MM.1S (cell line): ENCODE results near the gene PLXND1.

Source experiments
- DNase-seq: peaks from one replicate; pipeline ENCODE4 v3.0.0-alpha.2; 2015
- H2AFZ ChIP-seq: fragments of 300-600 bp; sonication (generic); 2 replicates; pipeline ENCODE4 v1.6.0; 2016; ENCODE audit warnings: antibody characterized with exemption, low read length
- H3F3A ChIP-seq: fragments of 300-600 bp; sonication (generic); 2 replicates; pipeline ENCODE4 v1.6.1; 2016; ENCODE audit warnings: mild to moderate bottlenecking, antibody characterized with exemption, low read length, moderate library complexity, mixed read lengths; ENCODE audit not compliant: insufficient read depth
- H3K27ac ChIP-seq: fragments of 300-600 bp; sonication (generic); 2 replicates; pipeline ENCODE4 v1.5.1; 2016; ENCODE audit warnings: mild to moderate bottlenecking, low read length
- H3K27me3 ChIP-seq: fragments of 300-600 bp; sonication (generic); replicated peaks from 2 replicates; pipeline ENCODE4 v1.6.0; 2016; ENCODE audit warnings: low read length; ENCODE audit not compliant: insufficient read depth
- H3K36me3 ChIP-seq: fragments of 300-600 bp; sonication (generic); replicated peaks from 2 replicates; pipeline ENCODE4 v1.6.1; 2016; ENCODE audit warnings: mild to moderate bottlenecking, low read length, mixed read lengths; ENCODE audit not compliant: insufficient read depth
- H3K4me1 ChIP-seq: fragments of 300-600 bp; sonication (generic); 2 replicates; pipeline ENCODE4 v1.6.1; 2016; ENCODE audit warnings: low read length, mixed read lengths
- H3K4me2 ChIP-seq: fragments of 300-600 bp; sonication (generic); 2 replicates; pipeline ENCODE4 v1.6.0; 2016; ENCODE audit warnings: low read depth, low read length
- H3K4me3 ChIP-seq: fragments of 300-600 bp; sonication (generic); 2 replicates; pipeline ENCODE4 v1.5.1; 2016; ENCODE audit warnings: low read length, mixed read lengths
- H3K79me2 ChIP-seq: fragments of 300-600 bp; sonication (generic); 2 replicates; pipeline ENCODE4 v1.6.1; 2016; ENCODE audit warnings: mixed run types, low read length, mixed read lengths
- H3K9ac ChIP-seq: fragments of 300-600 bp; sonication (generic); 2 replicates; pipeline ENCODE4 v1.6.1; 2016; ENCODE audit warnings: low read length, mixed read lengths
- H3K9me2 ChIP-seq: fragments of 300-600 bp; sonication (generic); replicated peaks from 2 replicates; pipeline ENCODE4 v1.6.1; 2016; ENCODE audit warnings: mild to moderate bottlenecking, low read length, mixed read lengths; ENCODE audit not compliant: insufficient read depth
- H3K9me3 ChIP-seq: fragments of 300-600 bp; sonication (generic); replicated peaks from 2 replicates; pipeline ENCODE4 v1.6.1; 2016; ENCODE audit warnings: mild to moderate bottlenecking, low read length, mixed read lengths; ENCODE audit not compliant: insufficient read depth
- H4K20me1 ChIP-seq: fragments of 300-600 bp; sonication (generic); 2 replicates; pipeline ENCODE4 v1.6.1; 2016; ENCODE audit warnings: mild to moderate bottlenecking, low read length, moderate library complexity, mixed read lengths; ENCODE audit not compliant: insufficient read depth
- EZH2 ChIP-seq: fragments of 300-600 bp; sonication (generic); optimal IDR thresholded peaks from 2 replicates; pipeline ENCODE3; 2017; ENCODE audit warnings: low read depth, mild to moderate bottlenecking, antibody characterized with exemption, low read length, mixed read lengths
- EZH2phosphoT487 ChIP-seq: fragments of 300-600 bp; sonication (generic); IDR thresholded peaks from 2 replicates; pipeline ENCODE4 v1.6.1; 2018; ENCODE audit warnings: antibody characterized with exemption, low read length
- TF ChIP-seq, protein P1 (sequence below): fragments of 300-600 bp; sonication (generic); IDR thresholded peaks from 2 replicates; pipeline ENCODE4 v1.5.1; 2016; ENCODE audit warnings: antibody characterized with exemption, low read length, mixed read lengths

PLXND1 gene

DNA sequence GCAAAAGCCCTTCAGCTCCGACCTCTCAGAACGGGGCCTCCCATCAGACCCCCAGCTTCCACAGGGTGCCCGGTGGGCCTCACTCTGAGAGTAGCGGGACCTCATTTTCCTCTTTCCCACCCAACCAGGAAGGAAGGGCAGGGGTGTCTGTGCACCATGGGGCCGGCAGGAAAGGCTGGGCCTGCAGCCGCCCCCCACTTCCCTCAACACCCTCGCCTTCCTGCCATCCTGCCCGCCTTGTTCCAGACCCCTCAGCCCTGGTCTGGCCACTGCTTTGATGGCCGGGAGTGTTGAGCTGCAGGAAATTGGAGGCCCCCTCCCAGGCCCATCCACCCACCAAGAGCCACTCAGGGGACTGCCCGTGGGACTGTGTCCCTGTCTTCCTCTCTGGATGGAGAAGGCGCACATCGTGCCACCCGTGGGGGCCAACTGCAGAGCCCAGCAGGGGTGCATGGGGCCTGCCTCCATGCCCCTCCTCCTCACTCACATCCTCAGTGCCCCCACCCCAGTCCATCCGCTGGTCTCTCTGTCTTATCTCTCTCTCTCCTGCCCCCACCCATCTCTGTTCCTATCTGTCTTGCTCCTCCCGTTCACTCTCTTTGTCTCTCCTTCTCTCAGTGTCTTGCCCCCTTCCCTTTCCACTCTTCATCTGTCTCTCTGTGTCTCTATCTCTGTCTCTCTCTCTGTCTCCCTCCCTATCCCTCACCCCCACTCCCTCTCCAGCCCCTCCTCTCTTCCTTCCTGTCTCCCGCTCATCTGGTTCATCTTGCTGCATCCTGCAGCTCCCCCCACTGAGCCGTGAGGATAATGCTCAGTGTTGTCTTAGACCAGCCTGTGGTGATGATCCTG lies 1.8 kb upstream of the PLXND1 start:
- H3K36me3 ChIP-seq, result no peaks in the 10 kb centered on the region
- no peaks in the 10 kb centered on the region for H3K9me2 ChIP-seq
- 0 out of 2 replicates have a peak, but pooled peaks cover 2% of the 10 kb centered on the region for H3K4me1 ChIP-seq
- DNase-seq, result no peak
- no peak overlapping the region for H3K4me3 ChIP-seq
- peaks cover 38% of the 10 kb centered on the region for H3K27me3 ChIP-seq
- H3K9me3 ChIP-seq, result no peaks in the 10 kb centered on the region
- no peak overlapping the region for H3K9ac ChIP-seq
- no peaks in the 10 kb centered on the region for H4K20me1 ChIP-seq
- no peaks in the 10 kb centered on the region for H3F3A ChIP-seq
- TF ChIP-seq EZH2 (no peak), EZH2phosphoT487 (no peak)
- TF ChIP-seq, protein P1, sequence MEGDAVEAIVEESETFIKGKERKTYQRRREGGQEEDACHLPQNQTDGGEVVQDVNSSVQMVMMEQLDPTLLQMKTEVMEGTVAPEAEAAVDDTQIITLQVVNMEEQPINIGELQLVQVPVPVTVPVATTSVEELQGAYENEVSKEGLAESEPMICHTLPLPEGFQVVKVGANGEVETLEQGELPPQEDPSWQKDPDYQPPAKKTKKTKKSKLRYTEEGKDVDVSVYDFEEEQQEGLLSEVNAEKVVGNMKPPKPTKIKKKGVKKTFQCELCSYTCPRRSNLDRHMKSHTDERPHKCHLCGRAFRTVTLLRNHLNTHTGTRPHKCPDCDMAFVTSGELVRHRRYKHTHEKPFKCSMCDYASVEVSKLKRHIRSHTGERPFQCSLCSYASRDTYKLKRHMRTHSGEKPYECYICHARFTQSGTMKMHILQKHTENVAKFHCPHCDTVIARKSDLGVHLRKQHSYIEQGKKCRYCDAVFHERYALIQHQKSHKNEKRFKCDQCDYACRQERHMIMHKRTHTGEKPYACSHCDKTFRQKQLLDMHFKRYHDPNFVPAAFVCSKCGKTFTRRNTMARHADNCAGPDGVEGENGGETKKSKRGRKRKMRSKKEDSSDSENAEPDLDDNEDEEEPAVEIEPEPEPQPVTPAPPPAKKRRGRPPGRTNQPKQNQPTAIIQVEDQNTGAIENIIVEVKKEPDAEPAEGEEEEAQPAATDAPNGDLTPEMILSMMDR, result no peak; the same call in 1 of the 2 replicates
- no peak overlapping the region for H2AFZ ChIP-seq
- H3K79me2 ChIP-seq, result no peaks in the 10 kb centered on the region
- H3K4me2 ChIP-seq, result no peak overlapping the region
- H3K27ac ChIP-seq, result no peak overlapping the region

DNA sequence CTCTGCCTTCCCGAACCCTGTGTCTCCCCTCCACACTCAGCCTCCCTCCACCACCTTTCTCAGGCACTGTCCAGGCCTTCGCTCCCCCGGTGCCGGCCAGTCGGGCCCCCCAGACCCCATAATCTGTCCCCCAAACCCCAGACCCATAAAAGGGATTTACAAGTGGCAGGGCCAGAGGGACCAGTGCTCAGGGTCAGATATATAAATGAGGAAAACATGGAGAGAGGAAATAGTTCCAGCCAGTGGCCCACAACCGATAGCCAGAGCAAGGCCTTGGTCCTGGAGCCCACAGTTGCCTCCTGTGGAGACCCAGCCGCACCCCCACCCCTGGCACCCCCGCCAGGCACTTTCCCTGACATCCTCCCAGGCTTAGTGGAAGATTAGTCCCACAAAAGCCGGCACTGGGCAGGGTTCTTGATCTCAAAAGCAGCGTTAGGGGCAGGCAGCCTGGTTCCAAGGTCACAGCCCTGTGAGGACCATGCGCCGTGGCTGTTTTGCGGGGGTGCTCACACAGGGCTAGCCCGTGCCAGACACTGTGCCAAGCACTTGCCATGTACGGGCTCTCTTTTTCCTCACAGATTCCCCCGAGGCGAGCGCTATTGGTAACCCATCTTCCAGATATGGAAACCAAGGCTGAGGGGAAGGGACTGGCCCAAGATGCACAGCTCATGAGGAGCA lies 1.1 kb upstream of the PLXND1 start:
- H3K4me3 ChIP-seq, result peak overlapping the region; percentile 72; the same call in 1 of the 2 replicates
- 0 out of 2 replicates have a peak, but pooled peaks cover 2% of the 10 kb centered on the region for H3K4me1 ChIP-seq
- no peaks in the 10 kb centered on the region for H3K36me3 ChIP-seq
- H4K20me1 ChIP-seq, result no peaks in the 10 kb centered on the region
- H2AFZ ChIP-seq, result peak overlapping the region; percentile 72
- TF ChIP-seq EZH2 (no peak), EZH2phosphoT487 (no peak)
- TF ChIP-seq, protein P1, result no peak
- H3K9me3 ChIP-seq, result no peaks in the 10 kb centered on the region
- no peak overlapping the region; the same call in 1 of the 2 replicates for H3K9ac ChIP-seq
- no peaks in the 10 kb centered on the region for H3K9me2 ChIP-seq
- peak overlapping the region; percentile 74; the same call in 1 of the 2 replicates for H3K4me2 ChIP-seq
- no peak overlapping the region for H3K27ac ChIP-seq
- H3K79me2 ChIP-seq, result no peaks in the 10 kb centered on the region
- no peak for DNase-seq
- no peaks in the 10 kb centered on the region for H3F3A ChIP-seq
- H3K27me3 ChIP-seq, result peaks cover 38% of the 10 kb centered on the region

DNA sequence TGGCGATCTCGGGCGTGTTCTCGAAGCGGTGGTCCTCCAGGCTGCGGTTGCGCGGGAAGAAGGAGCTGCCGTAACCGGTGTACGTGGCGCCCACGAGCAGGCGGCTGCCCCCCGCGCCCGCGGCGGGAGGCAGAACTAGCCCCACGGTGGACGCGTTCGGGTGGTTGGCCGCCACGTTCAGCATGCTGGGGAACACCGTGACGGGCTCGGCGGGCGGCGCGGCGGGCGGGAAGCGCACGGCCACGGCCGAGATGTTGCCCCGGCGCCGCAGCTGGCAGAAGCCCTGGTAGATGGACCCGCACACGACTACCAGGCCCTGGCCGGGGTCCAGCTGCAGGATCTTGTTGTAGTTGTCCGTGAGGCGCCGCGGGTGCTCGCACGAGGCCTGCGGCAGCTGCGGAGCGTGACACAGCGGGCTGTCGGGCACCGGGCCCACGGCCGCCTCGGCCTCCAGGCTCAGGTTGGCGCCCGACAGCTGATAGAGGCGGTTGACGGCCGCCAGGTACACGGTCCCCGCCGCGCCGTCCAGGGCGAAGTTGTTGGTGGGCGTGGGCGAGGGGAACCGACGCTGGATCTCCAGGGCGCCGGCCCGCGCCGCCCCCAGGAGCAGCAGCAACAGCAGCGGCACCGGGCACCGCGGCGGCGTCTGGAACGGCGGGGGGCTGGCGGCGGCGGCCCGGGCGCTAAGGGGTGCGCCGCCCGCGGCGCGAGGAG lies 397 bp downstream of the PLXND1 start:
- H3K27ac ChIP-seq, result no peak overlapping the region

More for the DNA sequence above, 397 bp downstream of the PLXND1 start:
- Histone ChIP-seq H3K4me1 (0 out of 2 replicates have a peak, but pooled peaks cover 2% of the 10 kb centered on the region), H3K9ac (no peak overlapping the region), H3K36me3 (no peaks in the 10 kb centered on the region), H3F3A (no peaks in the 10 kb centered on the region), H3K9me3 (no peaks in the 10 kb centered on the region), H4K20me1 (no peaks in the 10 kb centered on the region), H3K4me2 (peak overlapping the region; percentile 66), H3K79me2 (no peaks in the 10 kb centered on the region), H2AFZ (peak overlapping the region; percentile 72), H3K9me2 (no peaks in the 10 kb centered on the region), H3K27me3 (peaks cover 38% of the 10 kb centered on the region), H3K4me3 (peak overlapping the region; percentile 47; the same call in 1 of the 2 replicates)
- no peak for DNase-seq
- no peak for TF ChIP-seq EZH2phosphoT487
- TF ChIP-seq, protein P1, result no peak
- TF ChIP-seq EZH2, result peak; percentile 57
